ENCODE measurements around the gene ACOT8. TPM values are rescaled to one million over a fixed set of nuclear protein-coding genes. Genes with fewer than 3 reads are reported as not detected.
A peak's percentile ranks its signal among the peaks of the same experiment; 100 is the strongest.

The ACOT8 gene
- total RNA-seq, 1 donor from 2014 or later: 13.4 TPM

GRCh38 chr20:45883100-45883469 lies 25.9 kb upstream of the ACOT8 start:
- H3K9me3 Mint-ChIP-seq: no peaks in the 10 kb centered on the region
- H3K4me1 Mint-ChIP-seq: peaks cover 20% of the 10 kb centered on the region

GRCh38 chr20:45882469-45883099 lies 25.4 kb upstream of the ACOT8 start:
- TF ChIP-seq EZH2 (IDR thresholded peaks at IDR 0.05) (no peak), CTCF (IDR thresholded peaks at IDR 0.05) (no peak), EZH2phosphoT487 (IDR thresholded peaks at IDR 0.05) (no peak)
- Mint-ChIP-seq H3K9me3 (no peaks in the 10 kb centered on the region), H3K4me3 (peak overlapping the region; percentile 81), H3K27ac (no peak overlapping the region), H3K36me3 (peaks cover 13% of the 10 kb centered on the region), H3K27me3 (ENCODE audit: insufficient read depth, low read depth) (peaks cover 2% of the 10 kb centered on the region), H3K4me1 (peaks cover 20% of the 10 kb centered on the region)
- Histone ChIP-seq H4K20me1 (ENCODE audit: low read depth) (no peaks in the 10 kb centered on the region), H3F3A (ENCODE audit: low read depth) (peaks cover 16% of the 10 kb centered on the region), H3K27ac (no peak overlapping the region), H3K79me2 (ENCODE audit: low read depth) (peaks cover 18% of the 10 kb centered on the region), H3K4me2 (peak overlapping the region; percentile 93), H3K4me3 (no peak overlapping the region), H2AFZ (replicated peaks) (no peak overlapping the region), H3K9me3 (ENCODE audit: low read depth) (no peaks in the 10 kb centered on the region), H3K27me3 (no peaks in the 10 kb centered on the region), H3K4me1 (peaks cover 4% of the 10 kb centered on the region), H3K9ac (no peak overlapping the region), H3K36me3 (no peaks in the 10 kb centered on the region)
- DNase-seq (ENCODE audit: low spot score): no peak

More at GRCh38 chr20:45883100-45883469, 25.9 kb upstream of the ACOT8 start:
- no peak overlapping the region for H3K27ac Mint-ChIP-seq
- DNase-seq (ENCODE audit: low spot score): no peak
- TF ChIP-seq EZH2phosphoT487 (IDR thresholded peaks at IDR 0.05) (no peak), CTCF (IDR thresholded peaks at IDR 0.05) (no peak), EZH2 (IDR thresholded peaks at IDR 0.05) (no peak)
- H3K4me3 Mint-ChIP-seq: peak overlapping the region; percentile 81
- H3K79me2 ChIP-seq (ENCODE audit: low read depth): peaks cover 18% of the 10 kb centered on the region
- no peaks in the 10 kb centered on the region for H3K9me3 ChIP-seq (ENCODE audit: low read depth)
- H2AFZ ChIP-seq (replicated peaks): no peak overlapping the region
- H3K4me3 ChIP-seq: no peak overlapping the region
- no peak overlapping the region for H3K9ac ChIP-seq
- peaks cover 4% of the 10 kb centered on the region for H3K4me1 ChIP-seq
- H3K27me3 ChIP-seq: no peaks in the 10 kb centered on the region
- H3K27me3 Mint-ChIP-seq (ENCODE audit: insufficient read depth, low read depth): peaks cover 2% of the 10 kb centered on the region
- H3K36me3 Mint-ChIP-seq: peaks cover 13% of the 10 kb centered on the region
- no peak overlapping the region for H3K4me2 ChIP-seq
- peaks cover 16% of the 10 kb centered on the region for H3F3A ChIP-seq (ENCODE audit: low read depth)
- no peak overlapping the region for H3K27ac ChIP-seq
- H4K20me1 ChIP-seq (ENCODE audit: low read depth): no peaks in the 10 kb centered on the region
- H3K36me3 ChIP-seq: no peaks in the 10 kb centered on the region

GRCh38 chr20:45880988-45881788 lies 24.0 kb upstream of the ACOT8 start, which contains the start of gene ZSWIM1:
ZSWIM1 (plus strand) TSS chr20:45881227; CDS start chr20:45882593, 1,366 bp downstream.
- no peaks in the 10 kb centered on the region for H3K27me3 ChIP-seq
- peak; percentile 98 for DNase-seq (ENCODE audit: low spot score)
- no peak within 1 kb of the TSS for H3K27ac ChIP-seq
- H4K20me1 ChIP-seq (ENCODE audit: low read depth): no peaks in the 10 kb centered on the region
- peak within 1 kb of the TSS; percentile 65 for H2AFZ ChIP-seq (replicated peaks)
- H3K4me3 ChIP-seq: peak within 1 kb of the TSS; percentile 80
- Mint-ChIP-seq H3K27ac (peak within 1 kb of the TSS; percentile 78), H3K9me3 (no peaks in the 10 kb centered on the region), H3K4me1 (peaks cover 20% of the 10 kb centered on the region), H3K4me3 (peak within 1 kb of the TSS; percentile 94), H3K27me3 (ENCODE audit: insufficient read depth, low read depth) (peaks cover 2% of the 10 kb centered on the region), H3K36me3 (peaks cover 13% of the 10 kb centered on the region)
- peak within 1 kb of the TSS; percentile 93 for H3K4me2 ChIP-seq
- H3K9ac ChIP-seq: peak within 1 kb of the TSS; percentile 80
- peaks cover 16% of the 10 kb centered on the region for H3F3A ChIP-seq (ENCODE audit: low read depth)
- no peak for TF ChIP-seq EZH2phosphoT487 (IDR thresholded peaks at IDR 0.05)
- TF ChIP-seq EZH2 (IDR thresholded peaks at IDR 0.05): no peak
- no peak for TF ChIP-seq CTCF (IDR thresholded peaks at IDR 0.05)
- no peaks in the 10 kb centered on the region for H3K9me3 ChIP-seq (ENCODE audit: low read depth)
- H3K79me2 ChIP-seq (ENCODE audit: low read depth): peaks cover 18% of the 10 kb centered on the region
- H3K4me1 ChIP-seq: peaks cover 4% of the 10 kb centered on the region
- no peaks in the 10 kb centered on the region for H3K36me3 ChIP-seq

Measured in neural progenitor cell (in vitro differentiated cells).